H1 (cell line): ENCODE measurements around the gene MBOAT1. TPM values are rescaled to one million over a fixed set of nuclear protein-coding genes. Genes with fewer than 3 reads are reported as not detected.

ENCODE experiments used
- CTCF ChIA-PET: fragments of 300-600 bp; sonication (Branson Sonifier 250); formaldehyde crosslinking; loops from one replicate; lab custom pipeline; 2021; ENCODE audit not compliant: partially characterized antibody; lab: Charles Lee
- POLR2A ChIA-PET: fragments of 300-600 bp; sonication (Branson Sonifier 250); formaldehyde crosslinking; loops from one replicate; lab custom pipeline; 2021; ENCODE audit warnings: inconsistent platforms; ENCODE audit not compliant: partially characterized antibody; lab: Charles Lee
- DNase-seq, 2 experiments: peaks; one replicate each; pipeline versions ENCODE4 v3.0.0 to v3.0.0-alpha.2; 2010 to 2022; ENCODE audit warnings: low spot score in 2 of 2, low read depth in 1 of 2, mixed read lengths in 1 of 2
- FAIRE-seq: peaks from 2 replicates; lab custom pipeline; 2011; peaks lifted over from hg19 to GRCh38; lab: Jason Lieb, UNC
- H2AFZ ChIP-seq: 2 replicates; pipeline ENCODE4 v1.8.1; 2012; ENCODE audit warnings: low read length, inconsistent platforms
- H2AK5ac ChIP-seq: 2 replicates; pipeline ENCODE4 v1.6.1; 2013; ENCODE audit warnings: low read depth, low read length
- H2BK120ac ChIP-seq: replicated peaks from 2 replicates; pipeline ENCODE3; 2013; ENCODE audit warnings: low read depth, low read length, inconsistent platforms
- H2BK12ac ChIP-seq: 2 replicates; pipeline ENCODE4 v1.6.1; 2013; ENCODE audit warnings: low read depth, low read length
- H2BK15ac ChIP-seq: 2 replicates; pipeline ENCODE4 v1.6.1; 2013; ENCODE audit warnings: low read length
- H2BK20ac ChIP-seq: 2 replicates; pipeline ENCODE4 v1.6.1; 2013; ENCODE audit warnings: low read length
- H2BK5ac ChIP-seq: 2 replicates; pipeline ENCODE4 v1.6.1; 2013; ENCODE audit warnings: low read depth, low read length
- H3K14ac ChIP-seq: 2 replicates; pipeline ENCODE4 v1.6.1; 2013; ENCODE audit warnings: inconsistent platforms; ENCODE audit not compliant: insufficient read length
- H3K18ac ChIP-seq: 2 replicates; pipeline ENCODE4 v1.6.1; 2013; ENCODE audit warnings: low read length; ENCODE audit errors: extremely low read depth
- H3K23ac ChIP-seq: 2 replicates; pipeline ENCODE4 v1.6.1; 2013; ENCODE audit warnings: inconsistent platforms; ENCODE audit not compliant: insufficient read length
- H3K23me2 ChIP-seq: 2 replicates; pipeline ENCODE4 v1.6.1; 2013; ENCODE audit warnings: low read depth, low read length
- H3K27ac ChIP-seq: 2 replicates; pipeline ENCODE4 v1.6.1; 2011; ENCODE audit warnings: low read depth, low read length, inconsistent platforms
- H3K27me3 ChIP-seq, 4 experiments: replicated peaks in 1 of 4; 1 replicate in 1 of 4; 2 replicates in 3 of 4; pipeline versions ENCODE4 v1.6.1 to v1.8.1; 2011 to 2013; ENCODE audit warnings: low read length in 3 of 4, mild to moderate bottlenecking in 3 of 4, inconsistent platforms in 2 of 4, mixed read lengths in 2 of 4, moderate library complexity in 1 of 4; ENCODE audit not compliant: control insufficient read depth in 3 of 4, insufficient read depth in 3 of 4; ENCODE audit errors: extremely low read depth in 1 of 4
- H3K36me3 ChIP-seq, 4 experiments: 2 replicates each; pipeline versions ENCODE4 v1.6.1 to v1.8.1; 2011 to 2013; ENCODE audit warnings: mild to moderate bottlenecking in 4 of 4, low read length in 3 of 4, moderate library complexity in 2 of 4, control low read depth in 1 of 4, inconsistent platforms in 1 of 4; ENCODE audit not compliant: insufficient read depth in 4 of 4, control insufficient read depth in 2 of 4
- H3K4ac ChIP-seq: replicated peaks from 2 replicates; pipeline ENCODE3; 2013; ENCODE audit warnings: low read length, low read depth, mixed read lengths, inconsistent platforms; ENCODE audit not compliant: insufficient read length
- H3K4me1 ChIP-seq, 4 experiments: replicated peaks in 1 of 4; 1 replicate in 1 of 4; 2 replicates in 3 of 4; pipeline versions ENCODE4 v1.6.1 to v1.8.1; 2011 to 2013; ENCODE audit warnings: low read length in 3 of 4, inconsistent platforms in 2 of 4, mixed read lengths in 1 of 4; ENCODE audit not compliant: insufficient read depth in 4 of 4, control insufficient read depth in 3 of 4
- H3K4me2 ChIP-seq, 2 experiments: 2 replicates each; pipeline versions ENCODE4 v1.6.1 to v1.8.1; 2011 to 2013; ENCODE audit warnings: low read depth in 2 of 2, low read length in 2 of 2, control low read depth in 1 of 2, inconsistent platforms in 1 of 2, mild to moderate bottlenecking in 1 of 2; ENCODE audit not compliant: insufficient read depth in 1 of 2
- H3K4me3 ChIP-seq, 4 experiments: fragments of 200-600, 300-600 bp in 1 of 4; sonication (generic), shearing (Covaris generic), sonication (Bioruptor Twin) in 1 of 4; 2 replicates each; pipeline versions ENCODE4 v1.5.1 to v1.8.1; 2011 to 2016; ENCODE audit warnings: low read length in 4 of 4, low read depth in 3 of 4, control low read depth in 2 of 4, inconsistent platforms in 2 of 4, mild to moderate bottlenecking in 2 of 4, mixed read lengths in 1 of 4, moderate library complexity in 1 of 4; ENCODE audit not compliant: insufficient read depth in 2 of 4; ENCODE audit errors: extremely low read depth in 1 of 4
- H3K56ac ChIP-seq: replicated peaks from 2 replicates; pipeline ENCODE3; 2013; ENCODE audit warnings: low read depth, mild to moderate bottlenecking, mixed read lengths, low read length, inconsistent platforms; ENCODE audit not compliant: insufficient read length
- H3K79me1 ChIP-seq: 2 replicates; pipeline ENCODE4 v1.6.1; 2013; ENCODE audit warnings: low read depth, low read length, control low read depth
- H3K79me2 ChIP-seq, 2 experiments: 2 replicates each; pipeline versions ENCODE4 v1.6.1 to v1.8.1; 2012 to 2013; ENCODE audit warnings: low read length in 2 of 2, mild to moderate bottlenecking in 2 of 2, inconsistent platforms in 1 of 2; ENCODE audit not compliant: insufficient read depth in 2 of 2, control insufficient read depth in 1 of 2
- H3K9ac ChIP-seq, 4 experiments: replicated peaks in 1 of 4; 1 replicate in 1 of 4; 2 replicates in 3 of 4; pipeline versions ENCODE4 v1.6.1 to v1.8.1; 2011 to 2013; ENCODE audit warnings: low read depth in 3 of 4, low read length in 3 of 4, control low read depth in 2 of 4, mild to moderate bottlenecking in 2 of 4, moderate library complexity in 2 of 4, inconsistent platforms in 1 of 4; ENCODE audit errors: extremely low read depth in 1 of 4
- H3K9me3 ChIP-seq, 2 experiments: 2 replicates each; pipeline versions ENCODE4 v1.6.1 to v1.8.1; 2012 to 2013; ENCODE audit warnings: mild to moderate bottlenecking in 2 of 2, moderate library complexity in 2 of 2, control low read depth in 1 of 2, inconsistent platforms in 1 of 2, low read depth in 1 of 2, low read length in 1 of 2, mixed read lengths in 1 of 2; ENCODE audit not compliant: insufficient read depth in 2 of 2
- H4K20me1 ChIP-seq, 2 experiments: replicated peaks in 1 of 2; 2 replicates each; pipeline versions ENCODE3 to v1.8.1; 2011 to 2013; ENCODE audit warnings: inconsistent platforms in 2 of 2, low read length in 2 of 2, mild to moderate bottlenecking in 1 of 2; ENCODE audit not compliant: insufficient read depth in 2 of 2, control insufficient read depth in 1 of 2
- H4K5ac ChIP-seq: 2 replicates; pipeline ENCODE4 v1.6.1; 2013; ENCODE audit warnings: low read length, low read depth, mixed read lengths, inconsistent platforms; ENCODE audit not compliant: insufficient read length
- H4K8ac ChIP-seq: 2 replicates; pipeline ENCODE4 v1.8.0; 2013; ENCODE audit warnings: mild to moderate bottlenecking, moderate library complexity, low read length, inconsistent platforms; ENCODE audit not compliant: insufficient read depth; ENCODE audit errors: extremely low read depth
- H4K91ac ChIP-seq: replicated peaks from 2 replicates; pipeline ENCODE3; 2013; ENCODE audit warnings: low read length, mixed read lengths, inconsistent platforms; ENCODE audit not compliant: insufficient read length
- CBX8 ChIP-seq: fragments of 300-800, 300-1000 bp; sonication (generic); IDR thresholded peaks from 2 replicates; pipeline ENCODE4 v1.7.1; 2016; ENCODE audit warnings: low read depth, low read length, borderline replicate concordance
- GTF2F1 ChIP-seq: IDR thresholded peaks from 2 replicates; pipeline ENCODE4 v1.6.1; 2012; ENCODE audit warnings: low read depth, low read length, improper control_type of control experiment, borderline replicate concordance
- NRF1 ChIP-seq: IDR thresholded peaks from 2 replicates; pipeline ENCODE4 v1.6.1; 2011; ENCODE audit warnings: mild to moderate bottlenecking, low read depth, low read length, improper control_type of control experiment
- RFX5 ChIP-seq: IDR thresholded peaks from 2 replicates; pipeline ENCODE4 v1.6.1; 2011; ENCODE audit warnings: low read depth, low read length, improper control_type of control experiment, borderline replicate concordance
- SIRT6 ChIP-seq: IDR thresholded peaks from one replicate; pipeline ENCODE4 v1.7.1; 2012; ENCODE audit warnings: low read length, inconsistent platforms
- WGBS, 2 experiments: shearing (Covaris generic) in 1 of 2; methylation state at CpG; one replicate each; pipeline versions ENCODE4 v1.1.6 to v1.1.7; 2013 to 2015; ENCODE audit warnings: low lambda C conversion rate in 2 of 2, mixed read lengths in 2 of 2, inconsistent platforms in 1 of 2, low coverage in 1 of 2, missing lambda C conversion rate in 1 of 2; ENCODE audit not compliant: insufficient replicate concordance in 2 of 2, insufficient coverage in 1 of 2, insufficient read length in 1 of 2; ENCODE audit errors: extremely low coverage in 1 of 2, missing lambda C conversion rate in 1 of 2; 5-methylcytosine and 5-hydroxymethylcytosine counted together
- polyA plus RNA-seq, 7 experiments: library from polyadenylated mRNA; depleted of rRNA in 3 of 7; stranded (reverse) in 5 of 7; unstranded in 2 of 7; fragments of >200 nt in 5 of 7; fragments of 200-250 nt in 2 of 7; gene quantifications; 1 replicate in 5 of 7; 2 replicates in 1 of 7; 4 replicates in 1 of 7; pipeline versions ENCODE4 v1.2.1 to v1.2.3, GENCODE V29; 2011 to 2013; ENCODE audit warnings: missing spikeins in 2 of 7, mixed read lengths in 2 of 7
- total RNA-seq: library from RNA; stranded (reverse); fragmentation: NEBNext Ultra II Directional; extraction: Animal tissue kit (Norgen Biotek cat#: 25700); gene quantifications from 2 replicates; pipeline ENCODE4 v1.2.1, GENCODE V29; 2021
- TF ChIP-seq, protein P1 (sequence below), 3 experiments: IDR thresholded peaks; 1 replicate in 2 of 3; 2 replicates in 1 of 3; pipeline versions ENCODE4 v1.5.1 to v1.6.1; 2011; ENCODE audit warnings: low read length in 3 of 3, mild to moderate bottlenecking in 3 of 3, inconsistent platforms in 2 of 3, low read depth in 1 of 3, moderate library complexity in 1 of 3; ENCODE audit not compliant: insufficient read depth in 1 of 3; ENCODE audit errors: control extremely low read depth in 1 of 3

The MBOAT1 gene
- total and polyA plus RNA-seq, 2 of the 8 experiments (the other 6 are each of a cell fraction or from before 2014, with no cell fraction given) = 4.9 to 19.5 TPM

DNA sequence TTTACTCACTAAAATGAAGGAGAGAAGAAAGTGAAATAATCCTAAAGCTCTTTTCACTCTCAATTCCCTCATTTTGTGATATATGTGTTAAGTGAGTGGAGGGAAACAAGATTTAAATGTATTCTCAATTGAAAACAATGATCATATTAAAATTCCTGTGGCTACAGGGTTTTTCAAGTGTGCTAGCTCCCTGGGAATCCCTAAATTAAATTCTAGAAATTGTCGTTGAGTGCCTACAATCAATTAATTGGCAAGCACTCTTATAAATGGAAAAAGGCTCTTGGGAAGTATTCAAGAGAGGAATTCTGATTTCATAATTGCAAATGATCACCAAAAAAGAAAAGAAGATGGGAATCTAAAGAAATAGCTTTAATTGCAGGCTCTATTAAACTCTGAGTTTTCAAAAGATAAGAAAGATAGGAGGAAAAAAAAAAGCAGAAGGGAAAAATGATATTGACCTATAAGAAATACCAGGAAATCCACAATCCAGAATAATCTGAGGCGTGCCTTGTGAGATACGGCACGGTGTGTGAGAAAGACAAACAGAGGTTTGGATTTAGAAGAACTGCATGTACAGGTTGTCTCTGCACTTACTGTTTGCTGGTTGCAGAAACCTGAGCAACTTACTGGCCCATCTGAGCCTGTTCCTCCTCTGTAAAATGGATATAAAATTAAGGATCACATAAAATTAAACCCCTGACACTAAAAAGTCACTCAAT, 18.3 kb upstream of the MBOAT1 start:
- no peaks in the 10 kb centered on the region for H3K4me1 ChIP-seq
- ChIA-PET POLR2A (no interaction called here), CTCF (interaction anchor here (1.0 kb wide), 1 partner anchor 17 kb away, joined by 4 read pairs; no protein-coding TSS in a partner anchor)
- H2AK5ac ChIP-seq = no peak overlapping the region
- H2BK12ac ChIP-seq = no peak overlapping the region
- no peak overlapping the region for H2AFZ ChIP-seq
- no peak overlapping the region for H3K4ac ChIP-seq
- H3K4me3 ChIP-seq = no peak overlapping the region
- H3K79me2 ChIP-seq = no peaks in the 10 kb centered on the region
- no peak overlapping the region for H2BK5ac ChIP-seq
- no peak overlapping the region for H2BK120ac ChIP-seq
- H4K8ac ChIP-seq = no peak overlapping the region
- no peak overlapping the region for H4K5ac ChIP-seq
- no peaks in the 10 kb centered on the region for H3K79me1 ChIP-seq
- no peaks in the 10 kb centered on the region for H3K23me2 ChIP-seq
- H4K91ac ChIP-seq = no peak overlapping the region
- H3K4me2 ChIP-seq = no peak overlapping the region
- DNase-seq (no peak), FAIRE-seq (no peak)
- no peak overlapping the region for H2BK15ac ChIP-seq
- no peak overlapping the region for H3K23ac ChIP-seq
- no peak overlapping the region for H3K9ac ChIP-seq
- H3K27me3 ChIP-seq = no peaks in the 10 kb centered on the region
- no peaks in the 10 kb centered on the region for H4K20me1 ChIP-seq
- no peak overlapping the region for H3K18ac ChIP-seq
- H3K27ac ChIP-seq = no peak overlapping the region
- no peak overlapping the region for H2BK20ac ChIP-seq
- TF ChIP-seq, protein P1, sequence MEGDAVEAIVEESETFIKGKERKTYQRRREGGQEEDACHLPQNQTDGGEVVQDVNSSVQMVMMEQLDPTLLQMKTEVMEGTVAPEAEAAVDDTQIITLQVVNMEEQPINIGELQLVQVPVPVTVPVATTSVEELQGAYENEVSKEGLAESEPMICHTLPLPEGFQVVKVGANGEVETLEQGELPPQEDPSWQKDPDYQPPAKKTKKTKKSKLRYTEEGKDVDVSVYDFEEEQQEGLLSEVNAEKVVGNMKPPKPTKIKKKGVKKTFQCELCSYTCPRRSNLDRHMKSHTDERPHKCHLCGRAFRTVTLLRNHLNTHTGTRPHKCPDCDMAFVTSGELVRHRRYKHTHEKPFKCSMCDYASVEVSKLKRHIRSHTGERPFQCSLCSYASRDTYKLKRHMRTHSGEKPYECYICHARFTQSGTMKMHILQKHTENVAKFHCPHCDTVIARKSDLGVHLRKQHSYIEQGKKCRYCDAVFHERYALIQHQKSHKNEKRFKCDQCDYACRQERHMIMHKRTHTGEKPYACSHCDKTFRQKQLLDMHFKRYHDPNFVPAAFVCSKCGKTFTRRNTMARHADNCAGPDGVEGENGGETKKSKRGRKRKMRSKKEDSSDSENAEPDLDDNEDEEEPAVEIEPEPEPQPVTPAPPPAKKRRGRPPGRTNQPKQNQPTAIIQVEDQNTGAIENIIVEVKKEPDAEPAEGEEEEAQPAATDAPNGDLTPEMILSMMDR (IDR thresholded peaks at IDR 0.05; ENCODE audit: control extremely low read depth in 1 of 3, insufficient read depth in 1 of 3, low read depth in 1 of 3, low read length in 3 of 3) = no peak
- TF ChIP-seq SIRT6 (no peak), RFX5 (no peak), GTF2F1 (no peak), CBX8 (no peak), NRF1 (no peak)
- 85% methylated on average over 4 of the region's 4 CpGs; no CpG with 5 or more reads in 1 of the 2 experiments for WGBS, 2 experiments
- no peak overlapping the region for H3K56ac ChIP-seq
- H3K36me3 ChIP-seq = no peaks in the 10 kb centered on the region
- H3K9me3 ChIP-seq = no peaks in the 10 kb centered on the region
- no peak overlapping the region for H3K14ac ChIP-seq
